ENCODE measurements around the gene TTC39B.

TTC39B gene

GRCh38 chr9:15305470-15305869 lies 1.5 kb downstream of the TTC39B start:
- Histone ChIP-seq H3K4me3 (ENCODE audit: low read depth, low read length, poor library complexity, severe bottlenecking) (no peak overlapping the region), H3K36me3 (ENCODE audit: insufficient read depth, low read length) (no peaks in the 10 kb centered on the region), H3K4me2 (ENCODE audit: low read length) (no peak overlapping the region), H3K27me3 (ENCODE audit: insufficient read depth, low read length) (no peaks in the 10 kb centered on the region), H3K27ac (ENCODE audit: low read depth, low read length, poor library complexity, severe bottlenecking) (no peak overlapping the region), H3F3A (ENCODE audit: insufficient read depth, low read length) (no peaks in the 10 kb centered on the region), H4K20me1 (ENCODE audit: insufficient read depth, low read length) (no peaks in the 10 kb centered on the region), H3K4me1 (ENCODE audit: insufficient read depth, low read length, severe bottlenecking) (peaks cover 9% of the 10 kb centered on the region), H3K9ac (ENCODE audit: low read length) (no peak overlapping the region), H3K9me2 (ENCODE audit: low read depth, low read length) (no peaks in the 10 kb centered on the region), H2AFZ (ENCODE audit: low read length) (no peak overlapping the region), H3K79me2 (ENCODE audit: insufficient read depth, low read length) (no peaks in the 10 kb centered on the region), H3K9me3 (ENCODE audit: low read length) (no peaks in the 10 kb centered on the region)
- no peak for TF ChIP-seq EZH2 (IDR thresholded peaks at IDR 0.05; ENCODE audit: borderline replicate concordance, low read length)
- TF ChIP-seq, protein P1, sequence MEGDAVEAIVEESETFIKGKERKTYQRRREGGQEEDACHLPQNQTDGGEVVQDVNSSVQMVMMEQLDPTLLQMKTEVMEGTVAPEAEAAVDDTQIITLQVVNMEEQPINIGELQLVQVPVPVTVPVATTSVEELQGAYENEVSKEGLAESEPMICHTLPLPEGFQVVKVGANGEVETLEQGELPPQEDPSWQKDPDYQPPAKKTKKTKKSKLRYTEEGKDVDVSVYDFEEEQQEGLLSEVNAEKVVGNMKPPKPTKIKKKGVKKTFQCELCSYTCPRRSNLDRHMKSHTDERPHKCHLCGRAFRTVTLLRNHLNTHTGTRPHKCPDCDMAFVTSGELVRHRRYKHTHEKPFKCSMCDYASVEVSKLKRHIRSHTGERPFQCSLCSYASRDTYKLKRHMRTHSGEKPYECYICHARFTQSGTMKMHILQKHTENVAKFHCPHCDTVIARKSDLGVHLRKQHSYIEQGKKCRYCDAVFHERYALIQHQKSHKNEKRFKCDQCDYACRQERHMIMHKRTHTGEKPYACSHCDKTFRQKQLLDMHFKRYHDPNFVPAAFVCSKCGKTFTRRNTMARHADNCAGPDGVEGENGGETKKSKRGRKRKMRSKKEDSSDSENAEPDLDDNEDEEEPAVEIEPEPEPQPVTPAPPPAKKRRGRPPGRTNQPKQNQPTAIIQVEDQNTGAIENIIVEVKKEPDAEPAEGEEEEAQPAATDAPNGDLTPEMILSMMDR (IDR thresholded peaks at IDR 0.05; ENCODE audit: low read length) = no peak

- H3K4me1 ChIP-seq (ENCODE audit: insufficient read depth, low read length, severe bottlenecking) = peaks cover 9% of the 10 kb centered on the region
- no peaks in the 10 kb centered on the region for H3K79me2 ChIP-seq (ENCODE audit: insufficient read depth, low read length)
- no peak overlapping the region for H3K4me3 ChIP-seq (ENCODE audit: low read depth, low read length, poor library complexity, severe bottlenecking)
- H3K27ac ChIP-seq (ENCODE audit: low read depth, low read length, poor library complexity, severe bottlenecking) = no peak overlapping the region
- no peak overlapping the region for H3K4me2 ChIP-seq (ENCODE audit: low read length)
- no peaks in the 10 kb centered on the region for H3K36me3 ChIP-seq (ENCODE audit: insufficient read depth, low read length)
- H3K9ac ChIP-seq (ENCODE audit: low read length) = no peak overlapping the region
- TF ChIP-seq, protein P1 (IDR thresholded peaks at IDR 0.05; ENCODE audit: low read length) = no peak
- no peak for TF ChIP-seq EZH2 (IDR thresholded peaks at IDR 0.05; ENCODE audit: borderline replicate concordance, low read length)
- no peaks in the 10 kb centered on the region for H4K20me1 ChIP-seq (ENCODE audit: insufficient read depth, low read length)
- H3K9me3 ChIP-seq (ENCODE audit: low read length) = no peaks in the 10 kb centered on the region
- H2AFZ ChIP-seq (ENCODE audit: low read length) = no peak overlapping the region
- H3F3A ChIP-seq (ENCODE audit: insufficient read depth, low read length) = no peaks in the 10 kb centered on the region
- H3K9me2 ChIP-seq (ENCODE audit: low read depth, low read length) = no peaks in the 10 kb centered on the region
- no peaks in the 10 kb centered on the region for H3K27me3 ChIP-seq (ENCODE audit: insufficient read depth, low read length)
Measured at GRCh38 chr9:15304632-15305031, 2.4 kb downstream of the TTC39B start.

DNA sequence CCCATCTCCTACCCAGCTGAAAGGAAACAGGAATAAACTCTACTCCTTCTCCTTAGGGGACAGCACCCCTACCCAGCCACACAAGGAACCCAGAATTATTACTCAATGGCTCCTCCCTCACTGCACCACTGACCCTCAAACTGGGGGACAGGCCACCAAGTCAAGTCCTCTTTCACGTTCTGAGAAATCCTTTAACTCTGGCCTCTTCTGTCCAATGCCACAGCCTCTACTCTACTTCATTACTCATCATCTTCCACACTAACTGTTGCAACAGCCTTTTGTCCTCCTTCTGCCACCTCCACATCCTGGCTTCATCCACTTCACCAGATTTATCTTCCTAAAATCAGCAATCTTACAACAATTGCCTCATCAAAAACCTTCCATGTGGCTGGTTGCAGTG lies 6.8 kb downstream of the TTC39B start:
- H3K27ac ChIP-seq (ENCODE audit: low read depth, low read length, poor library complexity, severe bottlenecking) = no peak overlapping the region
- H3K9me2 ChIP-seq (ENCODE audit: low read depth, low read length) = no peaks in the 10 kb centered on the region
- H3K36me3 ChIP-seq (ENCODE audit: insufficient read depth, low read length) = no peaks in the 10 kb centered on the region
- H3K9me3 ChIP-seq (ENCODE audit: low read length) = no peaks in the 10 kb centered on the region
- H3K9ac ChIP-seq (ENCODE audit: low read length) = no peak overlapping the region
- H4K20me1 ChIP-seq (ENCODE audit: insufficient read depth, low read length) = no peaks in the 10 kb centered on the region
- no peaks in the 10 kb centered on the region for H3K27me3 ChIP-seq (ENCODE audit: insufficient read depth, low read length)
- H3K4me3 ChIP-seq (ENCODE audit: low read depth, low read length, poor library complexity, severe bottlenecking) = no peak overlapping the region
- TF ChIP-seq, protein P1 (IDR thresholded peaks at IDR 0.05; ENCODE audit: low read length) = no peak
- TF ChIP-seq EZH2 (IDR thresholded peaks at IDR 0.05; ENCODE audit: borderline replicate concordance, low read length) = no peak
- H3K4me1 ChIP-seq (ENCODE audit: insufficient read depth, low read length, severe bottlenecking) = peaks cover 12% of the 10 kb centered on the region
- no peak overlapping the region for H3K4me2 ChIP-seq (ENCODE audit: low read length)
- H3F3A ChIP-seq (ENCODE audit: insufficient read depth, low read length) = no peaks in the 10 kb centered on the region
- H3K79me2 ChIP-seq (ENCODE audit: insufficient read depth, low read length) = no peaks in the 10 kb centered on the region
- no peak overlapping the region for H2AFZ ChIP-seq (ENCODE audit: low read length)

Data from OCI-LY1 (cell line).